Neural cell (in vitro differentiated cells): ENCODE results near the gene OR4Q2. TPM values are rescaled to one million over a fixed set of nuclear protein-coding genes. Genes with fewer than 3 reads are reported as not detected.

Experiments used
- H2AFZ ChIP-seq: fragments of 200-600, 300-800 bp; sonication (generic), shearing (Covaris generic); 2 replicates; pipeline ENCODE4 v1.6.0; 2014; ENCODE audit warnings: low read depth, mild to moderate bottlenecking, antibody characterized with exemption, low read length, moderate library complexity
- H3F3A ChIP-seq: fragments of 200-600 bp; shearing (Covaris generic); 2 replicates; pipeline ENCODE4 v1.6.1; 2016; ENCODE audit warnings: mild to moderate bottlenecking, moderate library complexity, mixed read lengths, antibody characterized with exemption, low read length; ENCODE audit not compliant: insufficient read depth, poor library complexity, severe bottlenecking
- H3K27ac ChIP-seq: fragments of 200-600, 300-800 bp; sonication (generic), shearing (Covaris generic); 2 replicates; pipeline ENCODE4 v1.5.1; 2014; ENCODE audit warnings: mild to moderate bottlenecking, low read length, moderate library complexity
- H3K27me3 ChIP-seq: fragments of 300-800, 200-600 bp; sonication (generic), shearing (Covaris generic); 2 replicates; pipeline ENCODE4 v1.6.0; 2014; ENCODE audit warnings: mild to moderate bottlenecking, low read depth, low read length, moderate library complexity; ENCODE audit not compliant: insufficient read depth
- H3K36me3 ChIP-seq: fragments of 300-800, 200-600 bp; sonication (generic), shearing (Covaris generic); 2 replicates; pipeline ENCODE4 v1.5.1; 2014; ENCODE audit warnings: mild to moderate bottlenecking, antibody characterized with exemption, low read length, moderate library complexity; ENCODE audit not compliant: insufficient read depth
- H3K4me2 ChIP-seq: fragments of 300-800, 200-600 bp; sonication (generic), shearing (Covaris generic); 2 replicates; pipeline ENCODE4 v1.6.0; 2014; ENCODE audit warnings: mild to moderate bottlenecking, low read length
- H3K4me3 ChIP-seq: fragments of 300-800, 200-600 bp; sonication (generic), shearing (Covaris generic); 2 replicates; pipeline ENCODE4 v1.5.1; 2014; ENCODE audit warnings: mild to moderate bottlenecking, low read length, moderate library complexity
- H3K79me2 ChIP-seq: fragments of 200-600 bp; shearing (Covaris generic); replicated peaks from 2 replicates; pipeline ENCODE4 v1.6.0; 2014; ENCODE audit warnings: mild to moderate bottlenecking, low read length, moderate library complexity; ENCODE audit not compliant: insufficient read depth
- H3K9ac ChIP-seq: fragments of 300-800, 200-600 bp; sonication (generic), shearing (Covaris generic); 2 replicates; pipeline ENCODE4 v1.6.1; 2016; ENCODE audit warnings: mild to moderate bottlenecking, low read length, mixed read lengths
- H3K9me2 ChIP-seq: fragments of 200-600 bp; shearing (Covaris generic); 2 replicates; pipeline ENCODE4 v1.6.1; 2016; ENCODE audit warnings: mild to moderate bottlenecking, low read length, mixed read lengths; ENCODE audit not compliant: insufficient read depth
- H3K9me3 ChIP-seq: fragments of 200-600, 300-800 bp; sonication (generic), shearing (Covaris generic); 2 replicates; pipeline ENCODE4 v1.6.1; 2016; ENCODE audit warnings: mild to moderate bottlenecking, mixed run types, low read length, moderate library complexity, mixed read lengths
- H4K20me1 ChIP-seq: fragments of 200-600 bp; shearing (Covaris generic); 2 replicates; pipeline ENCODE4 v1.6.1; 2016; ENCODE audit warnings: mild to moderate bottlenecking, mixed run types; ENCODE audit not compliant: insufficient read depth
- EP300 ChIP-seq: fragments of 450-650 bp; conservative IDR thresholded peaks from 2 replicates; pipeline ENCODE4 v1.6.1; 2014; ENCODE audit warnings: antibody characterized with exemption, mild to moderate bottlenecking, moderate library complexity; ENCODE audit not compliant: poor library complexity, severe bottlenecking
- EZH2 ChIP-seq: fragments of 200-600, 300-800 bp; shearing (Covaris generic), sonication (generic); IDR thresholded peaks from 2 replicates; pipeline ENCODE4 v1.6.1; 2014; ENCODE audit warnings: antibody characterized with exemption, low read length, borderline replicate concordance, mild to moderate bottlenecking; ENCODE audit not compliant: insufficient read depth, poor library complexity, severe bottlenecking
- MXI1 ChIP-seq: fragments of 450-650 bp; conservative IDR thresholded peaks from 2 replicates; pipeline ENCODE4 v1.6.1; 2014; ENCODE audit warnings: antibody characterized with exemption, mild to moderate bottlenecking; ENCODE audit not compliant: poor library complexity, severe bottlenecking
- POLR2AphosphoS5 ChIP-seq: IDR thresholded peaks from 2 replicates; pipeline ENCODE4 v1.6.1; 2012
- RAD21 ChIP-seq: fragments of 450-650 bp; conservative IDR thresholded peaks from 2 replicates; pipeline ENCODE4 v1.6.1; 2014; ENCODE audit warnings: antibody characterized with exemption, mild to moderate bottlenecking, moderate library complexity
- SMC3 ChIP-seq: fragments of 450-650 bp; conservative IDR thresholded peaks from 2 replicates; pipeline ENCODE4 v1.6.1; 2014; ENCODE audit warnings: antibody characterized with exemption, mild to moderate bottlenecking, moderate library complexity; ENCODE audit not compliant: poor library complexity
- TAF1 ChIP-seq: IDR thresholded peaks from 2 replicates; pipeline ENCODE4 v1.6.1; 2012; ENCODE audit warnings: low read depth
- polyA plus RNA-seq: library from polyadenylated mRNA; depleted of rRNA; stranded (reverse); fragments of >200 nt; gene quantifications from 2 replicates; pipeline ENCODE4 v1.2.3, GENCODE V29; 2014
- TF ChIP-seq, protein P1 (sequence below): fragments of 450-650 bp; IDR thresholded peaks from 2 replicates; pipeline ENCODE4 v1.5.1; 2014; ENCODE audit warnings: antibody characterized with exemption, mild to moderate bottlenecking, moderate library complexity; ENCODE audit not compliant: poor library complexity, severe bottlenecking
- TF ChIP-seq, protein P2 (sequence below): IDR thresholded peaks from 2 replicates; pipeline ENCODE4 v1.6.1; 2012; ENCODE audit warnings: borderline replicate concordance

The OR4Q2 gene
- polyA plus RNA-seq, 1 donor from 2014 or later: not detected

DNA sequence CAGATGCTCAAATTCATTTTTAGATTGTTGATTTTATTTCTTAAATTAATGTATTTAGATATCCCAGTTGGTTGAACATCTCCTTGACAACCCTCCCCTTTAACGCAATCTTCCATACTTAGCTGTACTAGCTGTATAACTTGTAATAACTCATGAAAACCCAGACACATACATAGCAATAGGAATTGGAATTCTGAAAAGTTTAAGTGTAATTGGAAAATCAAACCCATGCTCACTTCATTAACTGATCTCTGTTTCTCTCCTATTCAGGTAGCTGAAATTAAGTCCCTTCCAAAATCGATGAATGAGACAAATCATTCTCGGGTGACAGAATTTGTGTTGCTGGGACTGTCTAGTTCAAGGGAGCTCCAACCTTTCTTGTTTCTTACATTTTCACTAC lies 26.7 kb upstream of the OR4Q2 start, which contains the start of gene OR4K15:
TSS of gene OR4K15 (plus strand) at position 301 of the 400 bp plus-strand sequence. CDS start at position 301, 0 bp downstream.
- Histone ChIP-seq H3F3A (no peaks in the 10 kb centered on the region), H3K27ac (no peak within 1 kb of the TSS), H3K9ac (no peak within 1 kb of the TSS), H3K9me2 (no peaks in the 10 kb centered on the region), H4K20me1 (no peaks in the 10 kb centered on the region), H2AFZ (no peak within 1 kb of the TSS), H3K9me3 (no peaks in the 10 kb centered on the region), H3K79me2 (no peaks in the 10 kb centered on the region), H3K36me3 (no peaks in the 10 kb centered on the region), H3K4me2 (no peak within 1 kb of the TSS), H3K4me3 (no peak within 1 kb of the TSS), H3K27me3 (no peaks in the 10 kb centered on the region)
- no peak for TF ChIP-seq TAF1
- no peak for TF ChIP-seq EZH2

DNA sequence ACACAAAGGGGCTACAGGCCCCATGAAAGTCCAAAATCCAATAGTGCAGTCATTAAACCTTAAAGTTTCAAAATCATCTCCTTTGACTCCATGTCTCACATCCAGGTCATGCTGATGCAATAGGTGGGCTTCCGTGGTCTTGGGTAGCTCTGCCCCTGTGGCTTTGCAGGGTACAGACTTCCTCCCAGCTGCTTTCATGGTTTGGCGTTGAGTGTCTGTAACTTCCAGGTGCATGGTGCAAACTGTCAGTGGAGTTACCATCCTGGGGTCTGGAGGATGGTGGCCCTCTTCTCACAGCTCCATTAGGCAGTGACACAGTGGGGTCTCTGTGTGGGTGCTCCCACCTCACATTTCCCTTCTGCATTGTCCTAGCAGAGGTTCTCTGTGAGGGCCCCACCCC lies 8.5 kb upstream of the OR4Q2 start:
- Histone ChIP-seq H3K27ac (no peak overlapping the region), H3K9me2 (no peaks in the 10 kb centered on the region), H3K9me3 (no peaks in the 10 kb centered on the region), H4K20me1 (no peaks in the 10 kb centered on the region), H3K79me2 (no peaks in the 10 kb centered on the region), H3F3A (no peaks in the 10 kb centered on the region), H3K4me2 (no peak overlapping the region), H3K36me3 (no peaks in the 10 kb centered on the region), H2AFZ (no peak overlapping the region), H3K4me3 (no peak overlapping the region), H3K27me3 (no peaks in the 10 kb centered on the region), H3K9ac (no peak overlapping the region)
- TF ChIP-seq MXI1 (no peak), EZH2 (no peak), RAD21 (no peak), TAF1 (no peak), SMC3 (no peak), EP300 (no peak), POLR2AphosphoS5 (no peak)
- TF ChIP-seq, protein P1, sequence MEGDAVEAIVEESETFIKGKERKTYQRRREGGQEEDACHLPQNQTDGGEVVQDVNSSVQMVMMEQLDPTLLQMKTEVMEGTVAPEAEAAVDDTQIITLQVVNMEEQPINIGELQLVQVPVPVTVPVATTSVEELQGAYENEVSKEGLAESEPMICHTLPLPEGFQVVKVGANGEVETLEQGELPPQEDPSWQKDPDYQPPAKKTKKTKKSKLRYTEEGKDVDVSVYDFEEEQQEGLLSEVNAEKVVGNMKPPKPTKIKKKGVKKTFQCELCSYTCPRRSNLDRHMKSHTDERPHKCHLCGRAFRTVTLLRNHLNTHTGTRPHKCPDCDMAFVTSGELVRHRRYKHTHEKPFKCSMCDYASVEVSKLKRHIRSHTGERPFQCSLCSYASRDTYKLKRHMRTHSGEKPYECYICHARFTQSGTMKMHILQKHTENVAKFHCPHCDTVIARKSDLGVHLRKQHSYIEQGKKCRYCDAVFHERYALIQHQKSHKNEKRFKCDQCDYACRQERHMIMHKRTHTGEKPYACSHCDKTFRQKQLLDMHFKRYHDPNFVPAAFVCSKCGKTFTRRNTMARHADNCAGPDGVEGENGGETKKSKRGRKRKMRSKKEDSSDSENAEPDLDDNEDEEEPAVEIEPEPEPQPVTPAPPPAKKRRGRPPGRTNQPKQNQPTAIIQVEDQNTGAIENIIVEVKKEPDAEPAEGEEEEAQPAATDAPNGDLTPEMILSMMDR: no peak
- TF ChIP-seq, protein P2, sequence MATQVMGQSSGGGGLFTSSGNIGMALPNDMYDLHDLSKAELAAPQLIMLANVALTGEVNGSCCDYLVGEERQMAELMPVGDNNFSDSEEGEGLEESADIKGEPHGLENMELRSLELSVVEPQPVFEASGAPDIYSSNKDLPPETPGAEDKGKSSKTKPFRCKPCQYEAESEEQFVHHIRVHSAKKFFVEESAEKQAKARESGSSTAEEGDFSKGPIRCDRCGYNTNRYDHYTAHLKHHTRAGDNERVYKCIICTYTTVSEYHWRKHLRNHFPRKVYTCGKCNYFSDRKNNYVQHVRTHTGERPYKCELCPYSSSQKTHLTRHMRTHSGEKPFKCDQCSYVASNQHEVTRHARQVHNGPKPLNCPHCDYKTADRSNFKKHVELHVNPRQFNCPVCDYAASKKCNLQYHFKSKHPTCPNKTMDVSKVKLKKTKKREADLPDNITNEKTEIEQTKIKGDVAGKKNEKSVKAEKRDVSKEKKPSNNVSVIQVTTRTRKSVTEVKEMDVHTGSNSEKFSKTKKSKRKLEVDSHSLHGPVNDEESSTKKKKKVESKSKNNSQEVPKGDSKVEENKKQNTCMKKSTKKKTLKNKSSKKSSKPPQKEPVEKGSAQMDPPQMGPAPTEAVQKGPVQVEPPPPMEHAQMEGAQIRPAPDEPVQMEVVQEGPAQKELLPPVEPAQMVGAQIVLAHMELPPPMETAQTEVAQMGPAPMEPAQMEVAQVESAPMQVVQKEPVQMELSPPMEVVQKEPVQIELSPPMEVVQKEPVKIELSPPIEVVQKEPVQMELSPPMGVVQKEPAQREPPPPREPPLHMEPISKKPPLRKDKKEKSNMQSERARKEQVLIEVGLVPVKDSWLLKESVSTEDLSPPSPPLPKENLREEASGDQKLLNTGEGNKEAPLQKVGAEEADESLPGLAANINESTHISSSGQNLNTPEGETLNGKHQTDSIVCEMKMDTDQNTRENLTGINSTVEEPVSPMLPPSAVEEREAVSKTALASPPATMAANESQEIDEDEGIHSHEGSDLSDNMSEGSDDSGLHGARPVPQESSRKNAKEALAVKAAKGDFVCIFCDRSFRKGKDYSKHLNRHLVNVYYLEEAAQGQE: no peak

DNA sequence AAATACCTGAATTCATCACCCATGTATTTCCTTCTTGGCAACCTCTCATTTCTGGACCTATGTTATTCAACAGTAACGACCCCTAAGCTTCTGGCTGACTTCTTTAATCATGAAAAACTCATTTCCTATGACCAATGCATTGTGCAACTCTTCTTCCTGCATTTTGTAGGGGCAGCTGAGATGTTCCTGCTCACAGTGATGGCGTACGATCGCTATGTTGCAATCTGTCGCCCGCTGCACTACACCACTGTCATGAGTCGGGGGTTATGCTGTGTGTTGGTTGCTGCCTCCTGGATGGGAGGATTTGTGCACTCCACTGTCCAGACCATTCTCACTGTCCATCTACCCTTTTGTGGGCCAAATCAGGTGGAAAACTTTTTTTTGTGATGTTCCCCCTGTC lies 356 bp downstream of the OR4Q2 start:
- H3K9me2 ChIP-seq: no peaks in the 10 kb centered on the region
- TF ChIP-seq, protein P1: no peak
- TF ChIP-seq MXI1: no peak
- no peak for TF ChIP-seq POLR2AphosphoS5
- no peak for TF ChIP-seq EZH2
- no peak for TF ChIP-seq TAF1
- no peak for TF ChIP-seq EP300
- no peak for TF ChIP-seq RAD21
- TF ChIP-seq, protein P2: no peak
- H3K27me3 ChIP-seq: no peaks in the 10 kb centered on the region
- peaks cover 7% of the 10 kb centered on the region for H3K9me3 ChIP-seq
- no peaks in the 10 kb centered on the region for H3K36me3 ChIP-seq
- H4K20me1 ChIP-seq: no peaks in the 10 kb centered on the region
- no peak overlapping the region for H2AFZ ChIP-seq
- no peak overlapping the region for H3K4me3 ChIP-seq
- H3K27ac ChIP-seq: no peak overlapping the region
- no peaks in the 10 kb centered on the region for H3F3A ChIP-seq
- no peak overlapping the region for H3K4me2 ChIP-seq
- H3K79me2 ChIP-seq: no peaks in the 10 kb centered on the region
- H3K9ac ChIP-seq: no peak overlapping the region
